Middle frontal gyrus (tissue), 1 donor: ENCODE measurements around the gene HRH1.

Experiments
- DNase-seq: peaks from one replicate; pipeline ENCODE4 v3.0.0-alpha.2; 2015; ENCODE audit warnings: low spot score; ENCODE audit errors: extremely low spot score

The HRH1 gene

GRCh38 chr3:11312166-11312565, 157.9 kb downstream of the HRH1 start:
- no peak for DNase-seq
